Measurements from ENCODE around the gene RHBG. TPM values are rescaled to one million over a fixed set of nuclear protein-coding genes. Genes with fewer than 3 reads are reported as not detected.
A peak's percentile ranks its signal among the peaks of the same experiment; 100 is the strongest.
"Not testable (repeated sequence)": the region's sequence is repeated elsewhere in the genome, so short reads cannot be mapped to it uniquely, and the experiment has no call there.

The RHBG gene
- total RNA-seq, 1 donor from 2014 or later = not detected

DNA sequence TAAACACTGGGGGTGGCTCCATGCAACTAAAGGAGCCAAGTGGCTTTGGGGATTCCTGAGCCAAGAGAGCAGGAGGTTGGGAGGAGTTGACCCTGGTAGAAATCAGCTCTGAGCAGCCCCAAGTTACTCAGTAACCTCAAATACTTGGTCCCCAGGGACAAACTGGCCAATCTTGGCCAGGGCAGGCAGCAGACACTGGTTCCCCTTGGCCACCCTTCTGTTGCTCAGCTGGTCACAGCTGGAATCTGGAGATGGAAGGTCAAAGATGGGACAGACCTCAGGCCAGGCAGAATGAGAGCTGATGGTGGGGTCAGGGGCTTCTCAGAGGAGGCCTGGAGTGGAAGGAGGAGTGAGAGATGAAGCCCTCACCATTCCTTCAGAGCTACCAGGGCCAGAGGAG lies 3.3 kb upstream of the RHBG start:
- no peak for DNase-seq

DNA sequence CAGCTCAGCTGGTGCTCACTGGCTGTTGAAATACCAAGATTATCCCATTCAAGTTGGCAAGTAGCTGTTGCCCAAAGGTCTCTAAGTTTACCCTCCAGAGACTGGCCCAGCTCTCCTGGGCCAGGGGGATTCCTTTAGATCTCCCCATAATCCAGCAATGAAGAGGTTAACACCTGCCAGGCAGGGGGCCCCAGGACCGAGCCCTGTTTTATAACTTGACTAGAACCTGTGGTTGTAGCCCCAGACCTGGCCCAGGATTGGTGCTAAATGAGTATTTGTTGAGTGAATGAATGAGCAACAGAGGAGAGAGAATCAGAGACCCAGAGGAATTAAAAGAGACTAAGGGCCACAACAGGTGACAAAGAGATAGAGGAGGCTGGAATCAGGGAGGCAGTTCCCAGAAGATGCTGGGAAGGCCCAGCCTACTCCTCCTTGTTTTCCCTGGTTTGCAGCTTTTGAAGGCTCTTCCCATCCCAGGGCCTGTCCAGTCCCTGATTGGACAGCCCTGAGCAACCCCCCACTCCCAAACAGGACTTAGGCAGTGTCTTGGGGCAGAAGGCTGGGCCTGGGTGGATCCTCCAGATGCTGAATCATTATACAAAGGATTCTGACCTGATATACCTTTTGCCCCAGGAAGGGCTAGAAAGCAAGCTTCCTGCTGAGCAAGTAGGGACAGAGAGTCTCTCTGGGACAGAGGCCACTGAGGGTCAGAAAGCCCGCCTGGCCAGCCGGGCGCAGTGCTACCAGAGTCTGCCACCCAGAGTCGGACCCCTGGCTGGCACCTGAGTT lies 2.4 kb upstream of the RHBG start:
- DNase-seq = no peak

DNA sequence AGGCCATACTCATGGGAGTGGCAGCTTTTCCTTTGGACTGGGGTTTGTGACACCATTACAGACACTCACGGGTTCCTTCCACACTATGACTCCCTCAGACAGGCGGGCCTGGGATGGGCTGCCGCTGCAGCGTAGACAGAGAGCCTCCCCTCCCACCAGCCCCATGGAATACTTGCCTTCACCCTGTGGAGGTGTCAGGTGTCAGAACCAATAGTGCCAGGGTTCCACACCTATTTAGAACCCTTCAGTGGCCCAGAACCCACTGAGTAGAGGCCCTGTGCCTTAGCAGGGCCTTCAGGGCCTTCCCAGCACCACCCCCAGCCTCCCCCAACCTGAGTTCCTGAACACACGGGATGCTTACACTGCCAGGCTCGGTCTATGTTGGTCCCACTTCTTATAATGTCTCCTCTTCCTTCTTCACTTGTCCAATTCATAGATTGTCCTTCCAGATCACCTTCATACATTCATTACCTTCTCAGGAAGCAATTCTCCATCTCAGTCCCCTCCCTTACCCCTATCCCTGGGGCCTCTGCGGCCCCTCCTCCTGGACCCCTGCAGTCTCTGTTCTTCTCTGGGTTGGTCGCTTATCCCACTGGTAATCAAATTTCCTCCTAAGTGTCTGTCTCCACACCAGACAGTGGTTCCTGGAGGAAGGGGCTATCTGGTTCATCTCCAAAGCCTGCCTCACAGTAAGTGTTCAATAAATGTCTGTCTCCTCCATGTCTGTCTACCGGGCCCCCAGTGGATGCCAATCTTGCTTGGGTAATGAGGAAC lies 1.4 kb upstream of the RHBG start:
- no peak for DNase-seq

GRCh38 chr1:156368157-156368658 lies 803 bp upstream of the RHBG start:
- DNase-seq = no peak

- not testable (repeated sequence) for DNase-seq
Observed at GRCh38 chr1:156369685-156370286, 775 bp downstream of the RHBG start.

- DNase-seq = no peak
Observed at GRCh38 chr1:156371553-156372264, 2.7 kb downstream of the RHBG start.

- no peak for DNase-seq
Observed at GRCh38 chr1:156372265-156372586, 3.2 kb downstream of the RHBG start.

DNA sequence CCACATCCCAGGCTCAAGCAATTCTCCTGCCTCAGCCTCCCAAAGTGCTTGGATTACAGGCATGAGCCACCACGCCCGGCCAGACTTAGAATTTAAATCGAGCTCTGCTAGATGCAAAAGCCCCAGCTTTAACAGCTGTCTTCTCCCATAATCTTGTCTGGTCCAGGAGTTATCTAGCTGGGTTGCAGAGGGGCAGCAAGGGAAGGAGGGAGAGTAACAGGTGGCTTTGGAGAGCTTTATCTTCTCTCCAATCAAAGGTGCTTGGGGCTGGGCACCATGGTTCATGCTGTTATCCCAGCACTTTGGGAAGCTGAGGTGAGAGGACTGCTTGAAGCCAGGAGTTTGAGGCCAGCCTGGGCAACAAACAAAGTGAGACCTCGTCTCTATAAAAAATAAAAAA lies 3.9 kb downstream of the RHBG start:
- no peak for DNase-seq

- no peak for DNase-seq
Observed at GRCh38 chr1:156373546-156373945, 4.5 kb downstream of the RHBG start.

- no peak for DNase-seq
Observed at GRCh38 chr1:156376146-156376545, 7.1 kb downstream of the RHBG start.

DNA sequence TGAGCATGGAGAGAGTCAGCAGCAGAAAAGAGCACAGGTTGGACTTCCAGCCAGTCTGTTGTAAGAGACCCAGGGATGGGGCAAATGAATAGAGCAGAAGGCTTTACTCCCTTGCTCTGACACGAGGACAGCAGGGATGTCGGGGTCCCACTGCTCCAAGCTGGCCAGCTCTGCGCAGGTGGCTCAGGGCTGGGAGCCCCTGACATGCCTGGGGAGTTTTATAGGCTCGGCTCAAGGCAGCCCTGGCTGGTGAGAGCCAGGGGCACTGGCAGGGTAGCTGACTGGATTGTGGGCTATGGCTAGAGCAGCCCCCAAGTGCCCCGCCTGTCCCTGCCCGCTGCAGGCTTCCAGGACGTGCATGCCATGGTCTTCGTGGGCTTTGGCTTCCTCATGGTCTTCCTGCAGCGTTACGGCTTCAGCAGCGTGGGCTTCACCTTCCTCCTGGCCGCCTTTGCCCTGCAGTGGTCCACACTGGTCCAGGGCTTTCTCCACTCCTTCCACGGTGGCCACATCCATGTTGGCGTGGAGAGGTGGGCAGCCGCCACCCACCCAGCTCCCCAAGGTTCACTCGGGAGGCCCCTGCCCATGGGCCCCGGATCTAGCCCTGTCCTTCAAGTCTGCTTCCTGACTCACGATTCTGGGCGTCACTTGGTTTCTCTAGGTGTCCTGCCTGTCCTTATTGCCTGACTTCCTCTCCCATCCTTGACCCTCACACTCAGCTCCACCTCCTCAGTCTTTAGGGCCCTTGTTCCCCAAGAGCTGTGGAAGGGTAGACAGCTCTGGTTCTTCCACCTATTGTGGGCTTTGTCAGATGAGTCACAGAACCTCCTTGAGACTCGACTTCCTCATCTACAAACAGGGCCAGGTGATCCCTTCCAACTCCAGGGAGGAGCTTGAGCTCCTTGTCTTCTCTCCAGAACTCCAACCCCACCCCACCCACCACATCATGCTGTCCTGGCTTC lies 8.2 kb downstream of the RHBG start:
- no peak for DNase-seq

DNA sequence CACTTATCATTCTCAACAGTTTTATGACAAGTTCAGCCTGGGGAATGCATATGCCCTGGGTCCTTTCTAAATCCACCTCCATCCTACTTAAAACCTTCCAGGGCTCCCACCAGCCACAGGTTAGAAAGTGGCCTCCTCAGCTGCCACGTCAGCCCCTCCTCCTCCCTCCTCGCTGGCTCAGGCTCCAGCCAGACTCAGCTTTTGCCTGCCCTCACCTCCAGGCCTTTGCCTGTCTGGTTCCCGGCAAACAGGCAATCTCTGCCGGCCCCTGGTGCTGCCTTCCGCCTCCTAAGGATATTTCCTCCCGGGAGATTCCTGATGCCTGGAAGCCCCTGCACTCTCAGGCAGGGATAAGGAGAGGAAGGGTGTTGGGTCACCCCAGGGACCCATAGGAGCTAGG lies 9.5 kb downstream of the RHBG start:
- DNase-seq = no peak

GRCh38 chr1:156379420-156380165 lies 10.6 kb downstream of the RHBG start:
- no peak for DNase-seq

GRCh38 chr1:156382561-156382960 lies 13.6 kb downstream of the RHBG start:
- no peak for DNase-seq

DNA sequence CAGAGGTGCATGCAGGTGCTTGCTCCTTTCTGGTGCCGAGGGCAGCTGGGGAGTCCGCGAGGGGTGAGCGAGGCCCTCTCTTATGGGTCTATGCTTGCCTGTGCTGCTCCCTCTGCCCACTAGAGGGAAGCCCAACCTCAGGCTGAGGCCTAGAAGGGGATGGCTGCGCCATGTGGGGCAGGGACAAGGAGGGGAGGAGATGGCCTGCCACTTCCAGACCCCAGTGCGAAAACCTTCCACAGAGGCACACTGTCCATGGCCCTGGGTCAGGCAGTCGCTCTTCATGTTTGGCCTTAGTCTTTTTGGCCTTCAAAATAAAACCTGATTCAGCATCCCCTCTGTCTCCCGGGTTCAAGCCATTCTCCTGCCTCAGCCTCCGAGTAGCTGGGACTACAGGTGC lies 14.0 kb downstream of the RHBG start:
- DNase-seq = peak; percentile 59

DNA sequence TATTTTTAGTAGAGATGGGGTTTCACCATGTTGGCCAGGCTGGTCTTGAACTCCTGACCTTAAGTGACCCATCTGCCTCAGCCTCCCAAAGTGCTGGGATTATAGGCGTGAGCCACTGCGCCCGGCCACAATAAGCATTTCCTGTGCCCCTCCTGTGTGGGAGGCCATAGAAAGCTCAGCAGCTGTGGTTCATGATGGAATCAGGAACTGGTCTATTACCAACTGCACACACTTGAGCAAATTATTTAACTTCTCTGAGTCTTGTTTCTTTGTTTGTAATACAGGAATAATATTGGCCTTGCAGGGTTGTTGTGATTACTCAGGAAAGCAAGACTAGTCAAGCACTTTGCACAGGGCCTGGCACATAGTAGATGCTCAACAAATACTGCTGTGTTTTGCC lies 15.0 kb downstream of the RHBG start:
- no peak for DNase-seq

DNA sequence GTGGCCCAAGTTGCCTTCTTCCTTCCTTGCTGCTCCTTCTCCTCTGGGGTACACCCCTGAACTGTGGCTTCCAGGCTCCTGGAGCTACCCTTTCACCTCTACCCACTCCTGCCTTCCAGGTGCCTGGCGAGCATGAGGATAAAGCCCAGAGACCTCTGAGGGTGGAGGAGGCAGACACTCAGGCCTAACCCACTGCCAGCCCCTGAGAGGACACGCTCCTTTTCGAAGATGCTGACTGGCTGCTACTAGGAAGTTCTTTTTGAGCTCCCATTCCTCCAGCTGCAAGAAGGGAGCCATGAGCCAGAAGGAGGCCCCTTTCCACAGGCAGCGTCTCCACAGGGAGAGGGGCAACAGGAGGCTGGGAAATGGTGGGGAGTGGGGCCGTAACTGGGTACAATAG lies 15.6 kb downstream of the RHBG start:
- no peak for DNase-seq

DNA sequence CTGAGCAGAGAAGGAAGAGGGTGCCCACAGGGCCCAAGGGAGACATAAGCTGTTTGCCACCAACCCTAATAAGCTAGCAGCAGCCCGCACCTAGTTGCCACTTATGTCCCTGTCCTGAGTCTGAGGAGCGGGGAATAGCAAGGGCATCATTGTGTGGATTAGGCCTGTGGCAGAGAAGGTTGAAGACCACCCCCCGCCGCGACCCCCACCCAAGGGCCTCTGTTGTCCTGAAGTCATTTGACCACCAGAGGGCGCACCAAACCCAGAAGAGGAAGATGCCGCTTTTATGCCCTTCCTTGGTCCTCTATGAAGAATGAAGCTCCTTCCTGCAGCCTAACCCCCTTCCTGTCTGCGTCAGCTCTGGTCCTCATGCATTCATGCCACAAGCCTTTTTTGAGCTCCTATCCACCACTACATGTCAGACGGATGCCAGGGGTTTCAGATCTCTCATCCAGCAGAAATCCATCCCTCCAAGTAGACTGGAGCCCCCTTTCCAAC lies 16.6 kb downstream of the RHBG start:
- peak; percentile 47 for DNase-seq

- DNase-seq = no peak
Observed at GRCh38 chr1:156386134-156386901, 17.3 kb downstream of the RHBG start.

Measured in occipital lobe (tissue), 2 donors.